WTC11 (cell line): ENCODE data around the gene MACROD2.

Experiments
- CBFB ChIP-seq: sonication (generic); formaldehyde crosslinking; IDR thresholded peaks from 2 replicates; pipeline ENCODE4 v1.8.1; 2022; ENCODE audit warnings: mild to moderate bottlenecking, low read depth, missing genetic modification reagents
- ZNF121 ChIP-seq: sonication (generic); formaldehyde crosslinking; IDR thresholded peaks from 2 replicates; pipeline ENCODE4 v1.8.0; 2023; ENCODE audit warnings: missing genetic modification reagents

- TF ChIP-seq CBFB (no peak), ZNF121 (no peak)
Measured at GRCh38 chr20:14721926-14722452, 726.7 kb downstream of the MACROD2 start.
